ENCODE results near the gene GAS2L2.

GRCh38 chr17:35796942-35797341 is 43.9 kb upstream of the GAS2L2 start:
- TF ChIP-seq REST (IDR thresholded peaks at IDR 0.05) (no peak), CTCF (IDR thresholded peaks at IDR 0.05; ENCODE audit: low read depth, low read length, missing input control) (no peak), RAD21 (IDR thresholded peaks at IDR 0.05) (no peak), SP1 (IDR thresholded peaks at IDR 0.05) (no peak), JUND (IDR thresholded peaks at IDR 0.05) (no peak), TAF1 (conservative IDR thresholded peaks at IDR 0.05) (no peak), GABPA (IDR thresholded peaks at IDR 0.05 in 1 of 2, conservative IDR thresholded peaks at IDR 0.05 in 1 of 2) (no peak), RXRA (IDR thresholded peaks at IDR 0.05) (no peak), ATF3 (IDR thresholded peaks at IDR 0.05) (no peak), EGR1 (IDR thresholded peaks at IDR 0.05; ENCODE audit: low read depth in 2 of 2) (no peak)
